ENCODE results near the gene FAM228A.

DNA sequence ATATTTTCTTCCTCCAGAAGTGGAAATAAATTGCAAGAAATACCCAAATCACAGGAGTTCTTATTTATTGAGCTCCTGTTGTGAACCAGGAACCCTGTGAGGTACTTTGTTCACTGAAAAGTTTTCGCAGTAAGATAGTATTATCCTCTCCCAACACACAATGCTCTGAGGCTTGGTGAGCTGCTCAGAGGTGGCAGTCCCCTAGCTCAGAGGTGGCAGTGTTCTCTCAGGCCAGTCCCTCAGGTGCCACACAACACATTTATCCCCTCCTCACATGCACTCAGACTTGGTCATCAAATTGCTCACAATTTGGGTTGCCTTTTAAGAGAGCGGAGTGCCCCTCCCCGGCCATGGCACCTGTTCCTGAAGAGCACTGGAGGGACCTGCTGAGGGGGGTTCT lies 25.9 kb downstream of the FAM228A start:
- TF ChIP-seq, protein P1, sequence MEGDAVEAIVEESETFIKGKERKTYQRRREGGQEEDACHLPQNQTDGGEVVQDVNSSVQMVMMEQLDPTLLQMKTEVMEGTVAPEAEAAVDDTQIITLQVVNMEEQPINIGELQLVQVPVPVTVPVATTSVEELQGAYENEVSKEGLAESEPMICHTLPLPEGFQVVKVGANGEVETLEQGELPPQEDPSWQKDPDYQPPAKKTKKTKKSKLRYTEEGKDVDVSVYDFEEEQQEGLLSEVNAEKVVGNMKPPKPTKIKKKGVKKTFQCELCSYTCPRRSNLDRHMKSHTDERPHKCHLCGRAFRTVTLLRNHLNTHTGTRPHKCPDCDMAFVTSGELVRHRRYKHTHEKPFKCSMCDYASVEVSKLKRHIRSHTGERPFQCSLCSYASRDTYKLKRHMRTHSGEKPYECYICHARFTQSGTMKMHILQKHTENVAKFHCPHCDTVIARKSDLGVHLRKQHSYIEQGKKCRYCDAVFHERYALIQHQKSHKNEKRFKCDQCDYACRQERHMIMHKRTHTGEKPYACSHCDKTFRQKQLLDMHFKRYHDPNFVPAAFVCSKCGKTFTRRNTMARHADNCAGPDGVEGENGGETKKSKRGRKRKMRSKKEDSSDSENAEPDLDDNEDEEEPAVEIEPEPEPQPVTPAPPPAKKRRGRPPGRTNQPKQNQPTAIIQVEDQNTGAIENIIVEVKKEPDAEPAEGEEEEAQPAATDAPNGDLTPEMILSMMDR (IDR thresholded peaks at IDR 0.05; ENCODE audit: insufficient read depth, low read length, poor library complexity, severe bottlenecking): no peak
- no peak for TF ChIP-seq EZH2phosphoT487 (conservative IDR thresholded peaks at IDR 0.05; ENCODE audit: low read length)

Data from SU-DHL-6 (cell line).